Measurements from ENCODE around the gene ACAD8. TPM values are rescaled to one million over a fixed set of nuclear protein-coding genes. Genes with fewer than 3 reads are reported as not detected.

The ACAD8 gene
- total and polyA plus RNA-seq, 5 experiments from 2014 or later, result 21.0 to 40.2 (median 24.0) TPM

GRCh38 chr11:134257101-134257500, 3.7 kb downstream of the ACAD8 start:
- Mint-ChIP-seq H3K27me3 (no peaks in the 10 kb centered on the region), H3K4me1 (peaks cover 21 to 41% (median 30%) of the 10 kb centered on the region in 4 donors), H3K9me3 (no peaks in the 10 kb centered on the region), H3K36me3 (peaks cover 0 to 45% (median 8%) of the 10 kb centered on the region in 3 donors), H3K4me3 (no peak overlapping the region), H3K27ac (no peak overlapping the region)
- ATAC-seq (no peak), DNase-seq (no peak)
- POLR2A ChIA-PET, result interaction anchor here (1.0 kb wide), 1 partner anchor 33 kb away, joined by 4 read pairs; the partner anchor contains the start of gene VPS26B

- H3K36me3 Mint-ChIP-seq, result peaks cover 0 to 56% (median 8%) of the 10 kb centered on the region in 3 donors
- POLR2A ChIA-PET, result no interaction called here
- DNase-seq, result no peak
- H3K9me3 Mint-ChIP-seq, result no peaks in the 10 kb centered on the region
- no peak overlapping the region for H3K27ac Mint-ChIP-seq
- no peak for ATAC-seq
- no peak overlapping the region for H3K4me3 Mint-ChIP-seq
- H3K27me3 Mint-ChIP-seq, result no peaks in the 10 kb centered on the region
- H3K4me1 Mint-ChIP-seq, result peaks cover 16 to 34% (median 21%) of the 10 kb centered on the region in 4 donors
These were observed 5.2 kb downstream of the ACAD8 start for GRCh38 chr11:134258577-134258976.

DNA sequence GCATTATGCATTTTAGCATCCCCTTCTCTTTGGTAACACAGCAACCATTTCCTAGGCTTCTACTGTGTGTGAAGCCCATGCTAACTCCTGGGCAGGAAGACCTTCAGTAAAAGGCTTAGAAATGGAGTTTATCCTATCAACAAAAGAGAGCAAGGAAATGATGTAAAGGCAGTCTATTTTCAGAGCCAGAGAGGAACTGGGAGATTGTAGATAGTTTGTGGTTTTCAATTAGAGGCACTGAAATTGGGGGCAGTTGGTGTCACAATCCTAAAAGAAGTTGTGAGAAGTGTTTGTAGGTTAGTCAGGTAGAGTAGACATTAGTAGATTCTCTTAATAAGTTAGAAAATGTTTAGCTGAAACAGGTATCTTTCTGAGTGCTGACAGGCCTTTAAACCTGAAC, 7.1 kb downstream of the ACAD8 start:
- no peak for DNase-seq
- Mint-ChIP-seq H3K27me3 (no peaks in the 10 kb centered on the region), H3K36me3 (peaks cover 0 to 63% (median 8%) of the 10 kb centered on the region in 3 donors), H3K9me3 (no peaks in the 10 kb centered on the region), H3K27ac (no peak overlapping the region), H3K4me1 (peaks cover 7 to 17% (median 10%) of the 10 kb centered on the region in 4 donors), H3K4me3 (no peak overlapping the region)
- POLR2A ChIA-PET, result no interaction called here
- no peak for ATAC-seq

DNA sequence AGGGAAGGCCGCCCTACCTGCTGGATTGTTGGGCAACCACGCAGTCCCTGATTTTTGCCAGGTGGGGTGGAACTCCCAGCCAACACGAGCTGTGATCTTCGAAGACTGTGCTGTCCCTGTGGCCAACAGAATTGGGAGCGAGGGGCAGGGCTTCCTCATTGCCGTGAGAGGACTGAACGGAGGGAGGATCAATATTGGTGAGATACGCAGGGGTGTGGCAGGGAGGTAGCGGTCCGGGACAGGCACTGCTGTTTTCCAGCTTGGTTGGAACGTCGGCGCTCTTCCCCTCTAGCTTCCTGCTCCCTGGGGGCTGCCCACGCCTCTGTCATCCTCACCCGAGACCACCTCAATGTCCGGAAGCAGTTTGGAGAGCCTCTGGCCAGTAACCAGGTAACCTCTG, 7.6 kb downstream of the ACAD8 start:
- DNase-seq (no peak), ATAC-seq (no peak)
- Mint-ChIP-seq H3K4me3 (no peak overlapping the region), H3K27ac (no peak overlapping the region), H3K4me1 (peaks cover 3 to 13% (median 8%) of the 10 kb centered on the region in 4 donors), H3K27me3 (no peaks in the 10 kb centered on the region), H3K36me3 (peaks cover 0 to 63% (median 8%) of the 10 kb centered on the region in 3 donors), H3K9me3 (no peaks in the 10 kb centered on the region)
- POLR2A ChIA-PET, result interaction anchor here (1.3 kb wide), 1 partner anchor 35 kb away, joined by 3 read pairs; no protein-coding TSS in a partner anchor

DNA sequence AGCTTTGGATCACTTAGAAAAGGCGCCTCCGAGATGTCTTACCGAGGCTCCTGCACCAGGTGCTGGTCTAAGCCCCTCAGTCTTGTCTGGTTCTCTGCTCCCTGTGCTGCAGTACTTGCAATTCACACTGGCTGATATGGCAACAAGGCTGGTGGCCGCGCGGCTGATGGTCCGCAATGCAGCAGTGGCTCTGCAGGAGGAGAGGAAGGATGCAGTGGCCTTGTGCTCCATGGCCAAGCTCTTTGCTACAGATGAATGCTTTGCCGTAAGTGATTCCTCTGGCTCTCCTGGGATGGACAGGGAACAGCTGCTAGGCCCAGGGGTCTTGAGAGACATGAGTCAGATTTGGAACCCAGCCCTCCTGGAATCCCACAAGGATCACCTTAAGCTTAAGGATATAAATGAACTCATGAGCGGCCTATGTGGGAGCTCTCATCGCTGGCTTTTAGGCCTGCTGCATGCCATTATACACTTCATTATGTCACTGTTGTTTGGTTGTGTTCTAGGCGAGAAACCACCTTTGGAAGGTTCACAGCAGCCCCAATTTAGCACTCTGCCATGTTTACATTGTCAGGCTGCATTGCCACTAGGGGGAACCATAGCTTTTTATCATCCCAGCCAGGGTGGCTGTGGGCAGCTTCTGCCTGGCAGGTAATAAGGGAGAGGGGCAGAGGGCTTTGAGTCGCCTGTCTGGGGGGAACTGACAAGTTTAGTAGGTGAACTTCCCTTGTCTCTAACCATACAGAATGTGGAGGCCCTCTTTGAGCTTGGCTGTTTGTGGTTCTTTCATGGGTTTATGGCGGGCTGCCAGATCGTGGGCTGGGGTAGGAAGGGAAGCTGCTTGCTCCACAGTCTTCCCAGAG, 8.5 kb downstream of the ACAD8 start:
- DNase-seq, result peak in 5 of 10 donors; percentile 24 to 70 (median 43)
- Mint-ChIP-seq H3K4me3 (no peak overlapping the region), H3K27me3 (no peaks in the 10 kb centered on the region), H3K27ac (no peak overlapping the region), H3K9me3 (no peaks in the 10 kb centered on the region), H3K36me3 (peaks cover 0 to 61% (median 8%) of the 10 kb centered on the region in 3 donors), H3K4me1 (peaks cover 3 to 9% (median 7%) of the 10 kb centered on the region in 4 donors)
- ATAC-seq, result peak; percentile 69 to 71
- POLR2A ChIA-PET, result interaction anchor here (1.1 to 1.6 kb wide), 3 partner anchors 8 to 38 kb away, joined by 3 to 5 read pairs (median 4); partner anchors contain the start of genes ACAD8, NCAPD3 and VPS26B

- peak overlapping the region in 6 of 10 donors; percentile 1 to 77 (median 34) for H3K27ac Mint-ChIP-seq
- peaks cover 7 to 13% (median 10%) of the 10 kb centered on the region in 4 donors for H3K4me1 Mint-ChIP-seq
- H3K9me3 Mint-ChIP-seq, result no peaks in the 10 kb centered on the region
- POLR2A ChIA-PET, result no interaction called here
- ATAC-seq, result no peak
- no peak overlapping the region for H3K4me3 Mint-ChIP-seq
- DNase-seq, result no peak
- H3K36me3 Mint-ChIP-seq, result peaks cover 0 to 33% (median under 1%) of the 10 kb centered on the region in 3 donors
- H3K27me3 Mint-ChIP-seq, result no peaks in the 10 kb centered on the region
These were observed 11.8 kb downstream of the ACAD8 start for GRCh38 chr11:134264966-134265764.

DNA sequence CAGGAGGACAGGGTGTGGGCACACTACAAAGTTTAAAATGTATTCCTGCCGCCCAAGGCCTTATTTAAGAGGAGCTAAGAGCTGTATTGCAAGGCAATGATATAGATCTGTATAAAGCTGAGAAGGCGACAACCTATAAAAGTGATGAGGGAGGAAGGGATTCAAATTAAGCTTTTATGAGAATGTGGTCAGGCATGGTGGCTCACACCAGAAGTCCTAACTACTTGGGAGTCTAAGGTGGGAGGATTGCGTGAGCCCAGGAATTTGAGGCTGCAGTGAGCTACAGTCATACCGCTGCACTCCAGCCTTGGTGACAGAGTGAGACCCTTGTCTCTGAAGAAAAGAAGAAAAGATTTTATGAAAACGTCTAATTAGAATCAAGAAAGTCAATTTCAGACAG, 13.1 kb downstream of the ACAD8 start:
- no peaks in the 10 kb centered on the region for H3K9me3 Mint-ChIP-seq
- peaks cover 0 to 22% (median 0%) of the 10 kb centered on the region in 3 donors for H3K36me3 Mint-ChIP-seq
- H3K27ac Mint-ChIP-seq, result peak overlapping the region in 6 of 10 donors; percentile 9 to 67 (median 62)
- no peak overlapping the region for H3K4me3 Mint-ChIP-seq
- peaks cover 0 to 7% (median 0%) of the 10 kb centered on the region in 5 donors for H3K27me3 Mint-ChIP-seq
- no peak for ATAC-seq
- POLR2A ChIA-PET, result no interaction called here
- no peak for DNase-seq
- H3K4me1 Mint-ChIP-seq, result peaks cover 16 to 25% (median 21%) of the 10 kb centered on the region in 4 donors

- H3K27me3 Mint-ChIP-seq, result peaks cover 0 to 8% (median 0%) of the 10 kb centered on the region in 5 donors
- POLR2A ChIA-PET, result interaction anchor here (0.6 kb wide), 1 partner anchor 70 kb away, joined by 5 read pairs; no protein-coding TSS in a partner anchor
- H3K36me3 Mint-ChIP-seq, result peaks cover 0 to 22% (median 0%) of the 10 kb centered on the region in 3 donors
- H3K4me1 Mint-ChIP-seq, result peaks cover 17 to 28% (median 23%) of the 10 kb centered on the region in 4 donors
- no peaks in the 10 kb centered on the region for H3K9me3 Mint-ChIP-seq
- no peak overlapping the region for H3K4me3 Mint-ChIP-seq
- DNase-seq (no peak), ATAC-seq (no peak)
- peak overlapping the region in 7 of 10 donors; percentile 9 to 67 (median 35) for H3K27ac Mint-ChIP-seq
These were observed 13.5 kb downstream of the ACAD8 start for GRCh38 chr11:134266841-134267251.

GRCh38 chr11:134267461-134267860, 14.1 kb downstream of the ACAD8 start:
- Mint-ChIP-seq H3K36me3 (peaks cover 0 to 17% (median 0%) of the 10 kb centered on the region in 3 donors), H3K27ac (peak overlapping the region in 3 of 10 donors; percentile 9 to 57 (median 35)), H3K27me3 (peaks cover 0 to 11% (median 0%) of the 10 kb centered on the region in 5 donors), H3K4me3 (no peak overlapping the region), H3K4me1 (peaks cover 18 to 28% (median 21%) of the 10 kb centered on the region in 4 donors), H3K9me3 (no peaks in the 10 kb centered on the region)
- no peak for DNase-seq
- ATAC-seq, result no peak
- POLR2A ChIA-PET, result interaction anchor here (0.6 kb wide), 1 partner anchor 71 kb away, joined by 5 read pairs; no protein-coding TSS in a partner anchor

DNA sequence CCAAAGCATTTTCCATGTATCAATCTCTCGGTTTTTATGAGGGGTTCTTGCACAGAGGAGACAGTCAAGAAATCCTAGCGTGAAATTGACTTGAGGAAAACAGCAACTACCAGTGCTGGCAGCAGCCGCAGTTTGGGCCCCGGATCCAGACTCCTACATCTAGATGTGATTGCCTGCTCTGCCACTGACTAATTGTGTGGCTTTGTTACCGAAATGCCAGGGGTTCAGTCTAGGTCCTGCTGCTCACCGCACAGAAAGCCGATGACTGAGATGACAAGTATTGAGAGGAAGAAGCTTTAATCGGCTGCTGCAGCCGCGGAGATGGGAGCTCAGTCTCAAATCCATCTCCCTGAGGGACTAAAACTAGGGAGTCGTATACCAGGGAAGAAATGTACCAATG, 14.6 kb downstream of the ACAD8 start:
- peaks cover 0 to 14% (median 0%) of the 10 kb centered on the region in 5 donors for H3K27me3 Mint-ChIP-seq
- POLR2A ChIA-PET, result no interaction called here
- peaks cover 20 to 33% (median 25%) of the 10 kb centered on the region in 4 donors for H3K4me1 Mint-ChIP-seq
- no peaks in the 10 kb centered on the region for H3K9me3 Mint-ChIP-seq
- no peak for ATAC-seq
- no peak for DNase-seq
- H3K4me3 Mint-ChIP-seq, result no peak overlapping the region
- peak overlapping the region in 3 of 10 donors; percentile 70 to 84 (median 72) for H3K27ac Mint-ChIP-seq
- H3K36me3 Mint-ChIP-seq, result peaks cover 0 to 16% (median 0%) of the 10 kb centered on the region in 3 donors

DNA sequence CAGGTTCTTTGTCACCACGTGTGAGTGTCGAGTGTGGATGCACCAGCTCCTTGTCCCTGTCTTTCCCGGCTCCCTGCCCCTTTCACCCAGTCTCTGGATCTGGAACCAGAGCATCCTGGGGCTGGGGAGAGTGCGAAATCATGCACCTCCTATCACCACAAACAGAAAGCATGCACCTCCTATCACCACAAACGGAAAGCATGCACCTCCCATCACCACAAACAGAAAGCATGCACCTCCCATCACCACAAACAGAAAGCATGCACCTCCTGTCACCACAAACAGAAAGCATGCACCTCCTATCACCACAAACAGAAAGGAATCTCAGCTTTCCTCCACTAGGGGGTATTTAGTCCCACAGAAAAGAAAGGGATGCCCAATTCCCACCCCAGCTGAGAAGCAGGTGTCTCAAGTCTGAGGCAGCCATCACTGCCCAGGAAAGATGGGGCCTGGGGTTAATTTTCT, 16.9 kb downstream of the ACAD8 start:
- Mint-ChIP-seq H3K9me3 (no peaks in the 10 kb centered on the region), H3K4me1 (peaks cover 26 to 49% (median 47%) of the 10 kb centered on the region in 4 donors), H3K27me3 (peaks cover 0 to 19% (median 0%) of the 10 kb centered on the region in 5 donors), H3K27ac (peak overlapping the region in 6 of 10 donors; percentile 3 to 76 (median 37)), H3K36me3 (peaks cover 0 to 3% (median 0%) of the 10 kb centered on the region in 3 donors), H3K4me3 (peak overlapping the region in 8 of 10 donors; percentile 4 to 50 (median 16))
- ATAC-seq (peak; percentile 35 to 44), DNase-seq (peak in 3 of 10 donors; percentile 21 to 32 (median 26))
- POLR2A ChIA-PET, result interaction anchor here (2.8 kb wide), 1 partner anchor 46 kb away, joined by 7 read pairs; the partner anchor contains the start of gene VPS26B

GRCh38 chr11:134271978-134272377, 18.6 kb downstream of the ACAD8 start:
- POLR2A ChIA-PET, result no interaction called here
- peaks cover 0 to 24% (median 0%) of the 10 kb centered on the region in 5 donors for H3K27me3 Mint-ChIP-seq
- no peaks in the 10 kb centered on the region for H3K36me3 Mint-ChIP-seq
- H3K9me3 Mint-ChIP-seq, result no peaks in the 10 kb centered on the region
- H3K27ac Mint-ChIP-seq, result peak overlapping the region in 1 of 10 donors; percentile 11
- peaks cover 24 to 59% (median 51%) of the 10 kb centered on the region in 4 donors for H3K4me1 Mint-ChIP-seq
- ATAC-seq (no peak), DNase-seq (no peak)
- H3K4me3 Mint-ChIP-seq, result no peak overlapping the region

Measured in naive thymus-derived CD8-positive, alpha-beta T cell (primary cell).